Upper lobe of left lung (tissue), 4 donors: Measurements from ENCODE around the gene DSCAM.

Experiments used
- CTCF ChIP-seq, 6 experiments: fragments of 450-650 bp in 4 of 6; fragments of 200-600 bp in 2 of 6; sonication (generic) in 2 of 6; IDR thresholded peaks; one replicate each; pipeline ENCODE4 v1.5.1; 2016 to 2019; ENCODE audit warnings: antibody characterized with exemption in 6 of 6
- EP300 ChIP-seq, 4 donors: sonication (generic); formaldehyde crosslinking; IDR thresholded peaks; one replicate each; pipeline ENCODE4 v1.5.1; 2017; ENCODE audit warnings: antibody characterized with exemption in 4 of 4, control low read depth in 2 of 4
- POLR2A ChIP-seq, 4 donors: fragments of 450-650 bp; IDR thresholded peaks; one replicate each; pipeline ENCODE4 v1.5.1; 2016 to 2017; ENCODE audit warnings: antibody characterized with exemption in 4 of 4, mild to moderate bottlenecking in 2 of 4

- no peak for TF ChIP-seq EP300 (IDR thresholded peaks at IDR 0.05)
- TF ChIP-seq CTCF (IDR thresholded peaks at IDR 0.05): no peak
- no peak for TF ChIP-seq POLR2A (IDR thresholded peaks at IDR 0.05)
Observed at GRCh38 chr21:40813918-40814317, 33.0 kb downstream of the DSCAM start.
